GM21515 (cell line): ENCODE data around the gene QKI.
"Not testable (repeated sequence)": the region's sequence is repeated elsewhere in the genome, so short reads cannot be mapped to it uniquely, and the experiment has no call there.

ENCODE experiments used
- ATAC-seq: cut with Tn5 transposase; IDR thresholded peaks from one replicate; pipeline ENCODE4 v1.9.1; 2021; ENCODE audit not compliant: unreplicated experiment

QKI gene

GRCh38 chr6:163476946-163477345 lies 62.4 kb downstream of the QKI start:
- not testable (repeated sequence) for ATAC-seq

- ATAC-seq = no peak
Measured at GRCh38 chr6:163483107-163483506, 68.6 kb downstream of the QKI start.

- no peak for ATAC-seq
Measured at GRCh38 chr6:163485388-163485851, 70.9 kb downstream of the QKI start.

- ATAC-seq = no peak
Measured at GRCh38 chr6:163486821-163487220, 72.3 kb downstream of the QKI start.

GRCh38 chr6:163487606-163488005 lies 73.1 kb downstream of the QKI start:
- no peak for ATAC-seq

GRCh38 chr6:163489584-163489983 lies 75.1 kb downstream of the QKI start:
- no peak for ATAC-seq

- ATAC-seq = no peak
Measured at GRCh38 chr6:163490826-163491577, 76.5 kb downstream of the QKI start.

GRCh38 chr6:163491737-163492300 lies 77.3 kb downstream of the QKI start:
- no peak for ATAC-seq

GRCh38 chr6:163494279-163494727 lies 79.8 kb downstream of the QKI start:
- ATAC-seq = no peak

GRCh38 chr6:163496205-163496604 lies 81.7 kb downstream of the QKI start:
- no peak for ATAC-seq

GRCh38 chr6:163500105-163500504 lies 85.6 kb downstream of the QKI start:
- ATAC-seq = no peak

- no peak for ATAC-seq
Measured at GRCh38 chr6:163501026-163501425, 86.5 kb downstream of the QKI start.

GRCh38 chr6:163501439-163501838 lies 86.9 kb downstream of the QKI start:
- ATAC-seq = no peak

GRCh38 chr6:163504984-163505640 lies 90.6 kb downstream of the QKI start:
- no peak for ATAC-seq

GRCh38 chr6:163507965-163508364 lies 93.4 kb downstream of the QKI start:
- no peak for ATAC-seq

- no peak for ATAC-seq
Measured at GRCh38 chr6:163513003-163513402, 98.5 kb downstream of the QKI start.

GRCh38 chr6:163513570-163514166 lies 99.2 kb downstream of the QKI start:
- no peak for ATAC-seq

- no peak for ATAC-seq
Measured at GRCh38 chr6:163516908-163517307, 102.4 kb downstream of the QKI start.

- no peak for ATAC-seq
Measured at GRCh38 chr6:163520956-163521355, 106.4 kb downstream of the QKI start.

GRCh38 chr6:163522033-163522432 lies 107.5 kb downstream of the QKI start:
- no peak for ATAC-seq

GRCh38 chr6:163525926-163526325 lies 111.4 kb downstream of the QKI start:
- ATAC-seq = no peak

GRCh38 chr6:163526346-163526745 lies 111.8 kb downstream of the QKI start:
- no peak for ATAC-seq
